ENCODE results near the gene CCSER1. TPM values are rescaled to one million over a fixed set of nuclear protein-coding genes. Genes with fewer than 3 reads are reported as not detected.

The CCSER1 gene
- total RNA-seq, 1 experiment from 2014 or later: 4.1 TPM

DNA sequence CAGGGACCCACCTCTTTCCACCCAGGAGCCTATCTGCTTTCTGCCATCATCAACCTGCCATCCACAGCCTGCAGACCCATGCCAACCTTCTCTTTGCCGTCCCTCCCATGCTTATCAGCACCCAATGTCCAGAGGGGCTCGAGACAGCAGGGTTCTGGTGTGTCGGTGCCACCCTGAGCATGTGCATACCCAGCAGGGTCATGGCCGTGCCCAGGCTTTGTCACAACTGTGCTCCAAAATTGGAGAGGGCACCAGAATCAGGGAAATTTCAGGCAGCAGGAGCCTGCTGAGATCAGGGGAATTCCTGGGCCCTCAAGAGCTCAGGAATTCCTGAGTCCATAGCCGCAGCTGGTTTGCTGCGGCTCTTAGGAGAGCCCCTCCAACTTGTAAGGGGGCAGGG lies 330.6 kb downstream of the CCSER1 start:
- H3K36me3 ChIP-seq (ENCODE audit: control insufficient read depth, insufficient read depth, low read length): no peaks in the 10 kb centered on the region
- no peaks in the 10 kb centered on the region for H3K4me1 ChIP-seq
- BruUV-seq (replicated peaks): no TSS peak
- no peaks in the 10 kb centered on the region for H3K9me3 ChIP-seq
- TF ChIP-seq, protein P1, sequence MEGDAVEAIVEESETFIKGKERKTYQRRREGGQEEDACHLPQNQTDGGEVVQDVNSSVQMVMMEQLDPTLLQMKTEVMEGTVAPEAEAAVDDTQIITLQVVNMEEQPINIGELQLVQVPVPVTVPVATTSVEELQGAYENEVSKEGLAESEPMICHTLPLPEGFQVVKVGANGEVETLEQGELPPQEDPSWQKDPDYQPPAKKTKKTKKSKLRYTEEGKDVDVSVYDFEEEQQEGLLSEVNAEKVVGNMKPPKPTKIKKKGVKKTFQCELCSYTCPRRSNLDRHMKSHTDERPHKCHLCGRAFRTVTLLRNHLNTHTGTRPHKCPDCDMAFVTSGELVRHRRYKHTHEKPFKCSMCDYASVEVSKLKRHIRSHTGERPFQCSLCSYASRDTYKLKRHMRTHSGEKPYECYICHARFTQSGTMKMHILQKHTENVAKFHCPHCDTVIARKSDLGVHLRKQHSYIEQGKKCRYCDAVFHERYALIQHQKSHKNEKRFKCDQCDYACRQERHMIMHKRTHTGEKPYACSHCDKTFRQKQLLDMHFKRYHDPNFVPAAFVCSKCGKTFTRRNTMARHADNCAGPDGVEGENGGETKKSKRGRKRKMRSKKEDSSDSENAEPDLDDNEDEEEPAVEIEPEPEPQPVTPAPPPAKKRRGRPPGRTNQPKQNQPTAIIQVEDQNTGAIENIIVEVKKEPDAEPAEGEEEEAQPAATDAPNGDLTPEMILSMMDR (IDR thresholded peaks at IDR 0.05; ENCODE audit: insufficient read depth in 1 of 2, low read depth in 1 of 2, low read length in 1 of 2, severe bottlenecking in 1 of 2, unreplicated experiment in 1 of 2): no peak
- Mint-ChIP-seq H3K36me3 (ENCODE audit: insufficient read depth, unreplicated experiment) (no peaks in the 10 kb centered on the region), H3K9me3 (ENCODE audit: unreplicated experiment) (no peaks in the 10 kb centered on the region), H3K27ac (ENCODE audit: unreplicated experiment) (no peak overlapping the region), H3K4me1 (ENCODE audit: low read depth, unreplicated experiment) (no peaks in the 10 kb centered on the region), H3K27me3 (ENCODE audit: insufficient read depth, unreplicated experiment) (no peaks in the 10 kb centered on the region), H3K4me3 (ENCODE audit: unreplicated experiment) (no peak overlapping the region)
- no peak for DNase-seq
- POLR2A ChIA-PET: no interaction called here
- H3K27me3 ChIP-seq (replicated peaks; ENCODE audit: control insufficient read depth, insufficient read depth, low read length): no peaks in the 10 kb centered on the region
- intact Hi-C loops (cut with micrococcal nuclease; ENCODE audit: unreplicated experiment): no loop called here
- H3K4me3 ChIP-seq (ENCODE audit: low read depth, low read length): no peak overlapping the region
- CTCF ChIA-PET: no interaction called here

DNA sequence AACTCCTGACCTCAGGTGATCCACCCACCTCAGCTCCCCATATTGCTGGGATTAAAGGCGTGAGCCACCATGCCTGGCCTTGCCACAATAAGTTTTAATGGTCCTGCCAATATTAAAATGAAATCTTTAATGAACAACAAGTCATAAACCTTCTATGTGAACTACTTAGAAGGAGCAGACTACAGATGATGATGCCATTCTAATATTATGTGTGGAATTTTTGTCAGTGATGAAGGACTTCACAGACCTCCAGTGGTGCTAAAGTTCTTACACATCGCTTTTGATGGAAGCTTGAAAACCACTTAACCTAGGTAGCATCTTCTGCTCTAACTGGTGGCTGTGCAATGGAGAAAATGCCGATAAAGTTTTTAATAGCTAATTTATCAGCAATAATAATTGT lies 331.4 kb downstream of the CCSER1 start:
- intact Hi-C loops (cut with micrococcal nuclease; ENCODE audit: unreplicated experiment): no loop called here
- no peaks in the 10 kb centered on the region for H3K9me3 ChIP-seq
- no peak for DNase-seq
- no peaks in the 10 kb centered on the region for H3K27me3 ChIP-seq (replicated peaks; ENCODE audit: control insufficient read depth, insufficient read depth, low read length)
- ChIA-PET POLR2A (no interaction called here), CTCF (no interaction called here)
- H3K4me1 ChIP-seq: no peaks in the 10 kb centered on the region
- no peak overlapping the region for H3K4me3 ChIP-seq (ENCODE audit: low read depth, low read length)
- no peaks in the 10 kb centered on the region for H3K36me3 ChIP-seq (ENCODE audit: control insufficient read depth, insufficient read depth, low read length)
- H3K27ac Mint-ChIP-seq (ENCODE audit: unreplicated experiment): no peak overlapping the region
- TF ChIP-seq, protein P1 (IDR thresholded peaks at IDR 0.05; ENCODE audit: insufficient read depth in 1 of 2, low read depth in 1 of 2, low read length in 1 of 2, severe bottlenecking in 1 of 2, unreplicated experiment in 1 of 2): no peak
- no peaks in the 10 kb centered on the region for H3K27me3 Mint-ChIP-seq (ENCODE audit: insufficient read depth, unreplicated experiment)
- H3K36me3 Mint-ChIP-seq (ENCODE audit: insufficient read depth, unreplicated experiment): no peaks in the 10 kb centered on the region
- BruUV-seq (replicated peaks): no TSS peak
- H3K9me3 Mint-ChIP-seq (ENCODE audit: unreplicated experiment): no peaks in the 10 kb centered on the region
- no peaks in the 10 kb centered on the region for H3K4me1 Mint-ChIP-seq (ENCODE audit: low read depth, unreplicated experiment)
- no peak overlapping the region for H3K4me3 Mint-ChIP-seq (ENCODE audit: unreplicated experiment)

DNA sequence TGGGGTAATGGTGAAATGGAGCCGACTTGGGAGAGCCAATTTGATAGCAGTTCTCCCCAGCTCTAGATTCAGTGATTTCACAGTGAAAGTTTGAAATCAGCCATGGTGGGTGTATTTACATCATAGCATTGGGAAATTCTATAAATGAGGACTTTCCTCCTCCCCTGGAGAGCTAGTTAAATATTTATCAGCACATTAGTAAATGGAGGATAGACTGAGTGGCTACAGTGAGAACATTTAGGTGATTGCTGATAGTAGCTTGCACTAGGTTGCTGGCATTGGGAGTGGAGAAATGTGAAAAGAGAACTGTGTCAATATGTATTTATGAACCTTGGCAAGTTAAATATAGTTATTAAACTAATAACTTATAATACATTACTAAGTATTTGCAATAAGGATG lies 347.3 kb downstream of the CCSER1 start:
- Mint-ChIP-seq H3K9me3 (ENCODE audit: unreplicated experiment) (no peaks in the 10 kb centered on the region), H3K36me3 (ENCODE audit: insufficient read depth, unreplicated experiment) (no peaks in the 10 kb centered on the region), H3K27ac (ENCODE audit: unreplicated experiment) (no peak overlapping the region), H3K4me1 (ENCODE audit: low read depth, unreplicated experiment) (no peaks in the 10 kb centered on the region), H3K27me3 (ENCODE audit: insufficient read depth, unreplicated experiment) (no peaks in the 10 kb centered on the region), H3K4me3 (ENCODE audit: unreplicated experiment) (no peak overlapping the region)
- Histone ChIP-seq H3K4me1 (no peaks in the 10 kb centered on the region), H3K36me3 (ENCODE audit: control insufficient read depth, insufficient read depth, low read length) (no peaks in the 10 kb centered on the region), H3K4me3 (ENCODE audit: low read depth, low read length) (no peak overlapping the region), H3K9me3 (no peaks in the 10 kb centered on the region), H3K27me3 (replicated peaks; ENCODE audit: control insufficient read depth, insufficient read depth, low read length) (no peaks in the 10 kb centered on the region)
- BruUV-seq (replicated peaks): no TSS peak
- POLR2A ChIA-PET: no interaction called here
- intact Hi-C loops (cut with micrococcal nuclease; ENCODE audit: unreplicated experiment): no loop called here
- CTCF ChIA-PET: no interaction called here
- no peak for DNase-seq
- TF ChIP-seq, protein P1 (IDR thresholded peaks at IDR 0.05; ENCODE audit: insufficient read depth in 1 of 2, low read depth in 1 of 2, low read length in 1 of 2, severe bottlenecking in 1 of 2, unreplicated experiment in 1 of 2): no peak

Measured in Caco-2 (cell line).